ENCODE results near the gene TPM4. TPM values are rescaled to one million over a fixed set of nuclear protein-coding genes. Genes with fewer than 3 reads are reported as not detected.

Gene TPM4
- polyA plus RNA-seq, 1 donor: 536 TPM

- no peak for DNase-seq
Measured at GRCh38 chr19:16124953-16125352, 48.7 kb downstream of the TPM4 start.

GRCh38 chr19:16125737-16126495 is 49.6 kb downstream of the TPM4 start:
- no peak for DNase-seq

- DNase-seq: no peak
Measured at GRCh38 chr19:16127080-16127479, 50.8 kb downstream of the TPM4 start.

DNA sequence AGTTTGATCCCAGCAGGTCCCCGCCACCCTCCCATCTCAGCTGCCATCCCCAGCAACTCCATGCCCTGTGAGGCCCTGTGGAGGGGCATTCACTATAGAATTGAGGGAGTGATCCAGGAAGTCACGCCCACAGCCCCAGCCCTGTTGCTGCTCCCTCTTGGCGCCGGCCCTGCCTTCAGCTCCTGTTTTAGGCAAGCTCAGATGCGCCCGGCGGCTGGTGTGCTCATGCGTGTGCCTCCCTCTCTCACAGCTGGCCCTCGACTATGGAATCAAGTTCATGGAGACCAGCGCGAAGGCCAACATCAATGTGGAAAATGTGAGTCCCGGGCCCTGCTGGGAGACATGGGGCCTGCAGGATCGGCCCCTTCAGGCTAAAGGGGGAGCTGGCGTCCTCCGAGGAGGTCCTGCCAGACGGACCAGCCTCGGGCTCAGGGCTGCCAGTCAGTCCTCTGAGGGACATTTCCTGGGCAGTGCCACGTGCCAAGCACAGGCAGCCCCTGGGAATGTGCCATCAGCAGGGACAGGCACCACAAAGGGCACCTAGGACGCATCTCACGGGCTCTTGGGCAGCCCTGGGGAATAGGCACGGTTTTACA is 51.6 kb downstream of the TPM4 start:
- DNase-seq: no peak

DNA sequence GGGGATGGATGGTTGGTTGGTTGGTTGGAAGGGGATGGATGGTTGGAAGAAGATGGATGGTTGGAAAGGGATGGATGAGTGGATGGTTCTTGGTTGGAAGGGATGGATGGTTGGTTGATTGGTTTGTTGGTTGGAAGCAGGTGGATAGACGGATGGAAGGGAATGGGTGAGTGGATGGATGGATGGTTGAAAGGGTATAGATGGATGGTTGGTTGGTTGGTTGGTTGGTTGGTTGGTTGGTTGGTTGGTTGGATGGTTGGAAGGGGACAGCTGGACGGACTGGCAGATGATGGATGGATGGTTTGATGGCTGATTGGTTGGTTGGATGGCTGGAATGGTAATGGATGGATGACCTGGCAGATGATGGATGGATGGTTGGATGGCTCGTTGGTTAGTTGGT is 55.4 kb downstream of the TPM4 start:
- DNase-seq: no peak

- DNase-seq: no peak
Measured at GRCh38 chr19:16133818-16134217, 57.5 kb downstream of the TPM4 start.

DNA sequence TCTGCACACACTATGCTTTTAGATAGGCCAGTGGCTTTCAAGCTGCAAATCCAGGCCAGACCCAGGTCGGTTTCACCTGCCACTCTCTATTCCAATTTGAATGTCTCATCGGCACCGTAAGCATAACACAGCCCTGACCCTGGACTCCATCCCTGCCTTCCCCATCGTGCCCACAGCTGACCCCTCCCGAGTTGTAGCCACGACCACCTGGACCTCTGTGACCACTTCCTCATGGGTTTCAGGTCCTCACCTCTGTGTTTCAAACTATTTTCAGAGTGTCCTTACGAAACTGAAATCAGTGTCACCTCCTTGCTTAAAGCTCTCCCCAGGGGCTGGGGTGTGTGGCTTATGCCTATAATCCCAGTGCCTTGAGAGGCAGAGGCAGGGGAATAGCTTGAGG is 58.2 kb downstream of the TPM4 start:
- DNase-seq: no peak

DNA sequence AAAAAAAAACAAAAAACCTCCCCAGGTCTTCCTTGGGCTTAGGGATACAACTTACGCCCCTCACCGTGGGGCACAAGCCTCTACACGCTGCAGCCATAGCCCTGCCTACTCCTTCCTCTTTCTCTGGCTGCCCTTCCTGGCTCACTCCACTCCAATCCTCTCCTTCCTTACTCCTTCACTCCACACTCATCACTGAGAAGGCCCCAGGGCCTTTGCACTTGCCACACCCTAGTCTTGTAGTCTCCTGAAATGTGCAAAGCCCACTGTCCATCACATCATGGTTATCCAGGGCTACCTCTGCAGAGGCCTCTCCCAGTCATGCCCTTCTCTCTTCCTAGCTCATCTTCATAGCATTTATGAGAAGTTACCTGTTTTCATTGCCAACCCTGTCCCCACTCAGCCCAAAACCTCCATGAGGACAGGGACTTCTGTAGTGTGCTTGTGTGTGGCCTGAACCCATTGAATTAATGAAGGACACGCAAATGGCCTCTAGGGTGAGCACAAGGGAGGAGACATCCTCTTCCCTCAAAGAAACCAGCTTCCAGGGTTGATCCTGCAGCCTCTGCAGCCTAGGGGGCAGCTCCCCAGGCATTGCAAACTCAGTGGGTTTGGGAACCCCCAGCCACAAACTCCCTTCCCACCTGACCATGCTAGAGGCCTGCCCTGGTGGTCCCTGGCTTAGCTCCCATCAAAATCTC is 59.3 kb downstream of the TPM4 start:
- no peak for DNase-seq

- DNase-seq: no peak
Measured at GRCh38 chr19:16136185-16136999, 60.1 kb downstream of the TPM4 start.

GRCh38 chr19:16139752-16140151 is 63.5 kb downstream of the TPM4 start:
- no peak for DNase-seq

DNA sequence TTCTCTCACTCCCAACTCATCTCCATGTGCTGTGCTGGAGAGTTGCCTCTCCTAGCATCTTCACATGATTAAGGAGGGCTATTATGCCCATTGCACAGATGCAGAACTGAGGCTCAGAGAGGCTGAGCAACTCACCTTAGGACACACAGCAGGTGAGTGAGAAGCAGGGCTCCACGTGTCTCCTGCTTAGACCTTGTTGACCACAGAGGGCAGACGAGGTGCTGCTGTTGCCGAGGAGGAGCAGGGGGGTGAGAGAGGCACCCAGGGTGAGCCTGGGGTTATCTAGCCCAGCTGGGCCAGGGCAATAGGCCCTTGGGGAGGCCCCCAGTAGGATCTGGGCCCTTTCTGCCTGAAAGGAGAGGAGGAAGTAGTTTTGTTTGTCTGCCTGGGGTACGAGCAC is 64.7 kb downstream of the TPM4 start:
- DNase-seq: no peak

- DNase-seq: no peak
Measured at GRCh38 chr19:16142032-16142580, 65.8 kb downstream of the TPM4 start.

GRCh38 chr19:16143399-16144215 is 67.3 kb downstream of the TPM4 start, which contains the start of gene HSH2D:
TSS of gene HSH2D (plus strand) at chr19:16143685. CDS start at chr19:16148751, 5,066 bp downstream.
- no peak for DNase-seq

- DNase-seq: no peak
Measured at GRCh38 chr19:16144216-16144581, 67.9 kb downstream of the TPM4 start.

DNA sequence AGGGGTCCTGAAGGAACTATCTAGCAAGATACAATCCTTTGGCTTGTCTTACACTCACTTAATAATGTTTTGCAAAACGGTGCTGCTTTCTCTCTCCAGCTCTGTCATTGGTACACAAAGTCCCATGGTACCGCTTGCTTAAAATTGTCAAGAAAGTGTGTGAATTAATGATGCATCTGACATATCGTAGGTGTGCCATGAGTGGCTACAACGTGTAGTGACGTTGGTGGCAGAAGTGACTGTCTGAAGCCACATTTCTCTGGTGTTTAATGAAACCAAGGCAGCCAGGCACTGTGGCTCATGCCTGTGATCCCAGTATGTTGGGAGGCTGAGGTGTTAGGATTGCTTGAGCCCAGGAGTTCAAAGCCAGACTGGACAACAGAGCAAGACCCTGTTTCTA is 69.8 kb downstream of the TPM4 start:
- DNase-seq: no peak

GRCh38 chr19:16148443-16149229 is 72.3 kb downstream of the TPM4 start:
- DNase-seq: no peak

All from left kidney (tissue), 2 donors.